Stimulated activated CD8-positive, alpha-beta memory T cell treated with anti-CD3 and anti-CD28 coated beads, Interleukin-7, amount 100 ng/mL, for 1 hour (primary cell): Measurements from ENCODE around the gene SFXN4.
A peak's percentile ranks its signal among the peaks of the same experiment; 100 is the strongest.
"Not testable (repeated sequence)": the region's sequence is repeated elsewhere in the genome, so short reads cannot be mapped to it uniquely, and the experiment has no call there.

Source experiments
- DNase-seq, 2 donors: peaks; one replicate each; pipeline ENCODE4 v3.0.0-alpha.2; 2020; ENCODE audit warnings: low read depth in 2 of 2

Gene SFXN4

GRCh38 chr10:119190954-119191785, 25.7 kb upstream of the SFXN4 start:
- DNase-seq, result no peak

GRCh38 chr10:119190353-119190752, 24.8 kb upstream of the SFXN4 start:
- no peak for DNase-seq

DNA sequence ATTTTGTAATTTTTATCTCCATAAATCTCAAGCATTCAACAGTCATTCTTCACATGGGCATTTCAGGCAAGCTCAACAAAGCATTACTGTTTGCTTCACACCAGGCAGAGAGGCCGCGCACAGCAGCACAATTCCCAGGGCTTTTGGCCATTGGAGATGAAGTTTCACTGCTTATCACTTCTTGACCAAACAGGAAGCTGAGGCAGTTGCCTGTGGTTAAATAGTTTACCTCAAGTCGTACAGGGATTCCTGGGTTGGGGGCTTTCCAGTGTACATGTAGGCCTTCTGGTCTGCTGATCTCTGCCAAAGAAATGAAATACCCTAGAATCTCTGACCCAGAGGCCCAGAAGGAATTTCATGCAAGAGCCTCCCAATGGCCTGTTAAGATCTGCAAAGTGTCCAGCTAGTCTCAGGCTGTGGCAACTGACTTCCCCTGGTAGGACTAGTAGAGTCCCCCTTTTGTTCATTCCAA, 24.3 kb upstream of the SFXN4 start:
- DNase-seq, result no peak

GRCh38 chr10:119183664-119184412, 18.3 kb upstream of the SFXN4 start:
- DNase-seq, result no peak

GRCh38 chr10:119180850-119181400, 15.4 kb upstream of the SFXN4 start:
- not testable (repeated sequence) for DNase-seq

GRCh38 chr10:119178372-119179119, 13.0 kb upstream of the SFXN4 start, which contains the start of gene PRDX3:
PRDX3 (minus strand) TSS chr10:119178812; CDS start chr10:119178790, 22 bp downstream.
- DNase-seq, result peak; percentile 78 to 85

DNA sequence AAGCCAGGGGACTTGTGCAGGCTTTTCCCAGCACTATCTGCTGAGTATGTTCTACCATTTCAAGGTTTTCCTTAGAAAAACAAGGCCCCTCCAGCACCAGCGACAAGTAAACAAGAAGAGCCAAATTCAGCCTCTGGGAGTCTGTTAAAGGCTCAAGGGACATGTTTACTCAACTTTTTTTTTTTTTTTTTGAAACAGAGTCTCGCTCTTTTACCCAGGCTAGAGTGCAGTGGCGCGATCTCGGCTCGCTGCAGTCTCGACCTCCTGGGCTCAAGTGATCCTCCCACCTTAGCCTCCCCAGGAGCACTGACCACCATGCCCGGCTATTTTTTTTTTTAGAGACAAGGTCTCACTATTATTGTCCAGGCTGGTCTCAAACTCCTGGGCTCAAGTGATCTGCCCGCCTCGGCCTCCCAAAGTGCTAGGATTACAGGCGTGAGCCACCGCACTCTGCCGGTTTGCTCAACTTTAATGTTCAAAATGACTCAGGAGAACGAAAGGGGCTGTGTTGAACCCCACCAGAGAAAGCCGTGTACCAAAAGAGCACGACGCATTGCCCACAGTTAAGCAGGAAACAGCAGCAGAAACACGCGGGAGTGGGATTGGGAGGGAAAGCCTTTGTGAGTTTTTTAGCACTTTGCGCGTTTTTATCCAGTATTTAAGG, 12.3 kb upstream of the SFXN4 start:
- DNase-seq, result no peak

GRCh38 chr10:119176166-119176565, 10.7 kb upstream of the SFXN4 start:
- DNase-seq, result no peak

DNA sequence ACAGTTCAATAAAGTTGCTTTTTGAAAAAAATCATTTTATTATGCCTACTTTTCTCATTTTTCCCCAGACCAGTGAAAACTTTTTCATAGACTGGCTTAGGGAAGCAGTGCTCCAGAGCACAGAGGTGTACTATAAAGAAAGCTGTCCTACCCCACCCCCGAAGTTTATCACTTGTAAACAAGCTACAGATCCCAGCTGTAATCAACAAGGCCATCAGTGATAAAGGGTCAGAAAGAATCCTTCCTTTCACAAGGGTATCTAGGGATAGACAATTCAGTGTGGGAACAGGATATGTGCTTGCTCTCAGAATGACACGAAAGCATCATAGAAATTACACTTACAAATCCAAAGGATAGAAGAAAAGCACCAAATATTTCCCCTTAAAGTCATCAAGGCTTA, 8.6 kb upstream of the SFXN4 start:
- DNase-seq, result no peak

DNA sequence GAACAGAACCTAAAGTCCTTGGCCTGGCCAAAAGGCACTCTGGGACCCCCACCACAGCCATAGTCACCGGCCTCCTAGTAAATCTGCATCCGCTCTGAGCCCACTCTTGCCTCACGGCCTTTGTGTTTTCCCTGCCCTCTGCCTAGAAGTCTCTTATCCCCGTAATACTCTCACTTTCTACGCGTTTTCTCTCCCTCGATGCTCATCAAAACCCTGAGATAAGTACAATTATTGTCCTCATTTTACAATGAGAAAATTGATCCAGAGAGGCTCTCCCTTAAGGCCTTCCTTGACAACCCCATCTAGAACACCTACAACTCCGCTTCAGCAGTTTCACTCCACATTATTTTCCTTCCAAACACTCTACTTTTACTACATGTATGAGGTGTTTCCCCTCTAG, 1.5 kb upstream of the SFXN4 start:
- no peak for DNase-seq

- DNase-seq, result no peak
These were observed 1.1 kb upstream of the SFXN4 start for GRCh38 chr10:119166564-119166963.

- no peak for DNase-seq
These were observed 595 bp upstream of the SFXN4 start for GRCh38 chr10:119166118-119166500.

DNA sequence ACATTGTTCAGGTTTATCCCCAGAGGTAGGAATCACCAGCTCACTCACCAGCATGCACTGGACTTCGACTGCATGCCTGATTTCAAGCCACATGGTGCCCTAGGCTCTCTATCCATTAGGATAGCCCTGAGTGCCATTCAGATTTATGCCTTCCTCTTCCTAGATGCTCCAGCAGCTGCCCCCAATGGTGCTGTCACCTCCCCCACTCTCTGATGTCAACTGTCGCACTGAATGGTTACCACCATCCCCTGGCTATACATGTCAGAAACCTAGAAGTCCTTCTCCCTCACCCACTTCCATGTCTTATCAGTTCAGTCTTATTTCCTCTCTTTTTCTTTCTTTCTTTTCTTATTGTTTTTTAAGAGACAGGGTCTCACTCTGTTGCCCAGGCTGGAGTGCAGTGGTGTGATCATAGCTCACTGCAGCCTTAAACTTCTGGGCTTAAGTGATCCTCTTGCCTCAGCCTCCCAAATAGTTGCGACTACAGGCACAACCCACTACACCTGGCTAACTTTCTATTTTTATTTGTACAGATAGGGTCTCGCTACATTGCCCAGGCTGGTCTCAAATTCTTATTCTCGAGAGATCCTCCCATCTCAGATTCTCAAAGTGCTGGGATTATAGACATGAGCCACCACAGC, 2.9 kb downstream of the SFXN4 start:
- DNase-seq, result no peak

DNA sequence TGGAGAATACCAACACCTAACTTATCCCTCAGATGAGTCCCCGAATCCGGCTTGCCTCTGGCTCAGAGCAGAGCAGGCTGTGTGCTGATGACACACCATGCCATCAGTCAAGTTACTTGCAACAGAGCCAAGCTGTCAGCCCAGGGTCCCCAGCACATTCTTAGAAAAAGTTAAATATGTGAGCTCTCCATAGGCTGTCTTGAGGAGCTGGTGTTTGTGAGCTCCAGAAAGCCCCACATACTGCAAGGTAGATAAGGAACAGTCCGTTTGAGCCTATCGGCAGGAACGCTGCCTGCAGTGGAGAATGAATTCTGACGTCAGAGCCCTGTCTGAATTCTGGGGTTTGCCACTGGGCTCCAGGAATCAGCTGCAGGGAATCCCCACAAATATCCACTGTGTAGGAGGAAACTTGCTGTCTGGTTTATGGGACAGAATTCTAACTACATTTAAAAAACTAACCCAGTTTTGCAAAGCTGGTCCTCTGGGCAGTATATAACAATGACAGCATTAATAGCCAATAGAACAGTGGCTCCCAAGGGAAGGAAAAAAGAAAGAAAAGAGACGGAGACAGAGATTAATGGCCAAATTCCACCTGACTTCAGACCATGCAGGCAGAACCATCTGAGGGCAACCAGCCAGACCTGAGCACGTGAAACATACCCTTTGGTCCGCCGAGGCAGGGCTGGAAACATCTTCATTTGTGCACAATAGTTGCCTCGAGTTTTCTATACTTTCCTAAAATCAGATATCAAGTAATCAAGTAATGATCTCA, 3.6 kb downstream of the SFXN4 start:
- DNase-seq, result no peak

DNA sequence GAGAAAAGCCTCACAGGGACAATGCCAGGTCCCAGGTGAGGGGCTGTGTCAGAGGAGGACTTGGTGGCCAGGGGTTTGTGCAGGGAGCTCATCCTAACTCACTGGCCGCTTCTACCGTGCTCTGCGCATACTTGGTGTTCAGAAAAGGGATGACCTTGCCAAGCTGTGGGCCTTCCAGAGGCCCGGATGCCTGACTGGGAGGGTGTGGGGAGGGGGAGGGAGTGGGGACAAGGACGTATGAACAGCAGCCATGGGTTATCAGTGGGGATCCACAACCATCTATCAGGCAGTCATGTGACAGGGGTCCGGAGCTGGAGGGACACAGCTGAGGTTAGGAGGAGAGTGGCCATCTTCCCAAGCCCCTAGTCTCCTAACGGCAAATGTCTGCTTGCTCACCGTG, 6.2 kb downstream of the SFXN4 start:
- DNase-seq, result no peak

DNA sequence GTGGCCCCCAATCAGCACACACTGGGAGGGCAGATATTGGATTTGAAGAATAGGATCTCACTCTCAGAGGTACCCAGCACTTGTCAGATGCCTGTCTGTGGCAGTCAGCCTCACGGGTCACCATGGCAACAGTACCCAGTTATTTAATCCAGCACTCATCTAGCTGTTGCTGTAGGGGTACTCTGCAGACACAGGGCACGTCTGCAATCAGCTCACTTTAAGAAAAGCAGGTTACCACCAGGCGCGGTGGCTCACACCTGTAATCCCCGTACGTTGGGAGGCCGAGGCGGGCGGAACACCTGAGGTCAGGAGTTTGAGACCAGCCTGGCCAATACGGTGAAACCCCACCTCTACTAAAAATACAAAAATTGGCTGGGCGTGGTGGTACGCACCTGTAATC, 11.9 kb downstream of the SFXN4 start:
- no peak for DNase-seq

- no peak for DNase-seq
These were observed 12.5 kb downstream of the SFXN4 start for GRCh38 chr10:119153041-119153440.

GRCh38 chr10:119151601-119152000, 13.9 kb downstream of the SFXN4 start:
- not testable (repeated sequence) for DNase-seq

DNA sequence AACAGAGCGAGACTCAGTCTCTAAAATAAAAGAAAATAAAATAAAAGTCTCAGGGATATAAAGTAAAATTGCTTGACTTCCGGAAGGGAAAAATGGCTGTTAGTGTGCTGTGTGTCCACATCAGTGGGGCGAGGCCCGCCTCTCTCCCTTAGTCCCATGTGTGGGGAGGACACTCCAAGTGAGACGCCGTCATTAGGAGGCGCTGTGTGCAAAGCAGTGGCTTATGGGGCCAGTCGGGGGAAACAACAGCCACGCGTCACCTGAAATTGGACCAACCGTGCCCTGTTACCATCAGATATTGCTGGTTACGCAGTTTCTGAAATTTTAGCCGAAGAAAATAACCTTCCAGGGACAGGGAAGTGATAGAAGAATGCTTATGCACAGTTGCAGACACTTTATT, 15.8 kb downstream of the SFXN4 start:
- no peak for DNase-seq

DNA sequence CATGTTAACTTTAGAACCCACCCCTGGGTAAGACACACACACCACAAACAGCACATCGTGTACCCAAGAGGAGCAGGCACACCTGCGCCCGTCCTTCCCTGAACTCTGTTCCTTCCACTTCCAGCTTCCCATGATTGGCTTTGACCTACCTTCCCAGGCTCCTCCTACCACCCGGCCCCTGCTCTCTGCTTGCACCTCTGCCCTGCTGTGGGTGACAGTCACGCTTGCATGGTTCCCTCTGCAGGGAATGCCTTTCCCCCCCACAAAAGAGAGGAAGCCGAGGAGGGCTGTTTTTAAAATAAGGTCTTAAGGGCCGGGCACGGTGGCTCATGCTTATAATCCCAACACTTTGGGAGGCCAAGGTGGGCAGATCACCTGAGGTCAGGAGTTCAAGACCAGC, 16.4 kb downstream of the SFXN4 start:
- no peak for DNase-seq
